ENCODE results near the gene RAB11FIP3.

The RAB11FIP3 gene

DNA sequence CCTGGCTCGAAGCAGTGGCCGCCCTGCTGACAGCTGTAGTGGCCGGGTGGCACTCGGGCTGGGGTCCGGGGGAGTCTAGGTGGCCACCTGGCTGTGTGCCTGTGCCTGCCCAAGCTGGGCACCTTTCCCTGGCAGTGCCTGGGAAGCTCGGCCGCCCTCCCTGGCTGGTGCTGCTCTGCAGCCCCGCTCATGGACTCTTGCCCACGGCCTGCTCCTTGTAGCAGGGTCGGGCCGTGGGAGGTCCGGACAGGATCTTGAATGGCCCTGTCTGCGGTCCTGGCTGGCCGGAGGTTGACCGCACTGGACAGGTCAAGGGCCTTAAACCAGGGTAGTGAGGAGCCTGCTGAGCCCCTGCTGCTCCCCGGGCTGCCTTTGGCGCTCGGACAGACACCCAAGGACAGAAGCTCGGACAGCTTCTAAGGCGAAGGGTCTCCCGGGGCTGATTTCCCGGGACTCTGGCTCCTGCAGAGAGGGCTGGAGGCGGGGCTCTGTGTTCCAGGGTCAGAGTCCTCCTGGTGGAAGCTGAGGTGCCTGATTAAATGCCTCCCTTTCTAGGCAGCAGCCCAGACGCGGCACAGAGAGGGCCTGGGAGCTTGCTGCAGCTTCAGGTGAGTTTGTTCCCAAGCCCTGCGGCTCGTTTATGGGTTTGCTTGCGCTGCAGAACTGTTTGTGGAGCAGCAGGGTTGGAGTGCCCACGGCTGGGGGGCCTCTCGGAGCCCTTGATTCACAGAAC lies 108.1 kb downstream of the RAB11FIP3 start:
- TF ChIP-seq, protein P1, sequence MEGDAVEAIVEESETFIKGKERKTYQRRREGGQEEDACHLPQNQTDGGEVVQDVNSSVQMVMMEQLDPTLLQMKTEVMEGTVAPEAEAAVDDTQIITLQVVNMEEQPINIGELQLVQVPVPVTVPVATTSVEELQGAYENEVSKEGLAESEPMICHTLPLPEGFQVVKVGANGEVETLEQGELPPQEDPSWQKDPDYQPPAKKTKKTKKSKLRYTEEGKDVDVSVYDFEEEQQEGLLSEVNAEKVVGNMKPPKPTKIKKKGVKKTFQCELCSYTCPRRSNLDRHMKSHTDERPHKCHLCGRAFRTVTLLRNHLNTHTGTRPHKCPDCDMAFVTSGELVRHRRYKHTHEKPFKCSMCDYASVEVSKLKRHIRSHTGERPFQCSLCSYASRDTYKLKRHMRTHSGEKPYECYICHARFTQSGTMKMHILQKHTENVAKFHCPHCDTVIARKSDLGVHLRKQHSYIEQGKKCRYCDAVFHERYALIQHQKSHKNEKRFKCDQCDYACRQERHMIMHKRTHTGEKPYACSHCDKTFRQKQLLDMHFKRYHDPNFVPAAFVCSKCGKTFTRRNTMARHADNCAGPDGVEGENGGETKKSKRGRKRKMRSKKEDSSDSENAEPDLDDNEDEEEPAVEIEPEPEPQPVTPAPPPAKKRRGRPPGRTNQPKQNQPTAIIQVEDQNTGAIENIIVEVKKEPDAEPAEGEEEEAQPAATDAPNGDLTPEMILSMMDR (conservative IDR thresholded peaks at IDR 0.05): no peak
- no peak overlapping the region for H3K27ac ChIP-seq

DNA sequence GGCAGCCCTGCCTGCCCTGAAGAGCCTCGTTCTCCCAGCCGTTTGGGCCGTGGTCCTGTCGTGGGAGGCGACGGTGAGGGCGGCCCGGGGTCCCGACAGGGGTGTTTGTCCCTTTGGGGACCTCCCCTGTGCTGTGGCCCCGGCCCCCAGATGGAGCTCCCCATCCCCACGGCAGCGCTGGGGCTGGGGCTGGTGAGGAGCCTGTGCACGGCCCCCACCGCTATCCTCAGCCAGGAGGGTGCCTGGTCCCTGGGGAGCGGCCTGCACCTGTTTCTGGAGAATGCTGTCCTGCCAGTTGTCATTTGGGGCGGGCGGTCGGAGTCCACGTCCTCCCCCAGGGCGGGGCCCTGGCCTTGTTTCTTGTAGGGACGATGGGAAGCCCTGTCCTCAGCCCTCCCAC lies 108.7 kb downstream of the RAB11FIP3 start:
- TF ChIP-seq, protein P1 (conservative IDR thresholded peaks at IDR 0.05): no peak
- no peak overlapping the region for H3K27ac ChIP-seq

DNA sequence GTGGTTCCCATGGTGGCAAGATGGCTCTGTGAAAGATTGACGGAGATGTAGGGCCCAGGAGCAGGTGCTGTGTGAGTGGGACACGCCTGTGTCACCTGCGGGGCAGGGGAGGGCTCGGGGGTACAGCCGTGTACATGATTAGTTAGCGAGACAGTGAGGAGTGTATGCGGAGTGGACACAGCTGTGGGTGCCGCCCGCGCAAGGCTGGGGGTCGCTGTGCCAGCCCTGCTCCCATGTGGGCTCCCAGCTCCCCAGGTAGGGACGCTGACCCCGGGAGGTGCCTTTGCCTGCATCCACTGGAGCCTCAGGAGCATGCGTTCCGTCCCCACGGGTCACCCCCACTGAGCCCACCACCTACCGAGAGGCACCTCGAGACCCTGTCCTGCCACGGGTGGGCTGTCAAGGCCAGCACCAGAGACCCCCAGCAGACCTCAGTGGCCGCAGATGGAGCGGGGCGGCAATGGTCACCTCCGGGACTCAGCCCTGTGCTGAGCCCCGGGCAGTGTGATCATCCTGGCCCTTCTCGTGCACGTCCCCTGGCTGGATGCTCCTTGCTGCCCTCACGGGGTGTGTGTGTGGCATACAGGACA lies 109.5 kb downstream of the RAB11FIP3 start:
- no peak overlapping the region for H3K27ac ChIP-seq
- TF ChIP-seq, protein P1 (conservative IDR thresholded peaks at IDR 0.05): no peak

DNA sequence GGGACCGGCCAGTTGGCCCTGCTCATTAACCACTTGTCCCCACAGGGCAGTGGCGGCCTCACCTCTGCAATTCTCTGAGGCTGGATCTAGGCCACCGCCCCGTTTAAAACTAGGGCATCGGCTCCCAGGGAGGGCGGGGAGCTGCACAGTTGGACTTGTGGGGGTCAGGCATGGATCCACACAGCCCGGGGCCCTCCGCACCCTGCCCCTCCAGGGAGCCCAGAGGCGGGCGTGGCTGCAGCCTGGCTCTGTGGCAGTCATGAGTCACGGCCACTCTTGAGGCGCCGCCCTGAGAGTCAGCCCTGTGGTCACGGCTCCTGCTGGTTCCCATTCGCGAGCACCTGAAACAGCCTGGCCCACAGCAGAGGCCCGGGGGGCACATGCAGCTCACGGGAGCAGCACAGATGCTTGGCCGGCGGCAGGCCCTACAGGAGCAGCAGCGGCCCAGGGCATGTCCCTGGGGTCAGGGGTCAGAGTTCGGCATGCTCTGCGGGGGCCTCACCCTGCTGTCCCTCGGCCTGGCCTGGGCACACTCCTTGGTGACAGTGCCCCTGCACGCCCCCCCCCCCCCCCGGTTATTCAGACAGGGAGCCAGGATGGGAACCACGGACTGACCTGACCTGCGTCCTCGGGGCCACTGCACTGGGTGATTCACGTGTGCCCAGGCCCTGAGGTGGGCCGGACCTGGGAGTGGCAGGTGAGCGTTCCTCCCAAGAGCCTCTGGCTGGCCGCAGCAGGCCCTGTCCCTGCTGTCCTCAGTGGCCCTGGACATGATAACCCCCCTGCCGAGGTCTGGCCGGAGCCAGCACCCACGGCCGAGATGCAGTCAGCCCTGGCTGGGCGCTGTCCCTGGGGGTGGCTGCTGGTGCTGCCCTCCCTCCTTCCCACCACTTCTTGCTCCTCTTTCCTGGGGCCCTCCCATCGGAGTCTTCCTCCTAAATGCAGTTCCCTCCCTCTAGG lies 110.3 kb downstream of the RAB11FIP3 start:
- no peak overlapping the region for H3K27ac ChIP-seq

DNA sequence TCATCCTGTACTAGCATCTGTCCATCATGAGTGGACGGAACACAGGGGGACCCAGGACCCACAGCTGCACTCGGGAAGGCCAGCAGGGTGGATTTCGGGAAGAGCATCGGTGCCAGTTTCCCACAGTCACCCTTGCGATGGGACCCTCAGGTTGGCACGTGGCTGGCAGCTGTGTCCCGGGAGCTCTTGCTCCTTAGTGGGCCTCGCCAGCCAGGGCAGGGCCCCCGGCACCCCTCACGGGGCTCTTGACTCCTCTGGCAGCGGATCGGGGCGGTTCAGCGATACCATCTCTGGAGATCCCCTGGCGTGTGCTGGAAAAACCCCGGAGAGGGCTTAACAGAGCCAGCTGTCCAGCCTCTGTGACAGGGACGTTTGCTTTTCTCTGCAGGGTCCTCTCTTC lies 111.3 kb downstream of the RAB11FIP3 start:
- no peak overlapping the region for H3K27ac ChIP-seq
- TF ChIP-seq, protein P1 (conservative IDR thresholded peaks at IDR 0.05): no peak

More for the DNA sequence above, 110.3 kb downstream of the RAB11FIP3 start:
- TF ChIP-seq, protein P1 (conservative IDR thresholded peaks at IDR 0.05): no peak

DNA sequence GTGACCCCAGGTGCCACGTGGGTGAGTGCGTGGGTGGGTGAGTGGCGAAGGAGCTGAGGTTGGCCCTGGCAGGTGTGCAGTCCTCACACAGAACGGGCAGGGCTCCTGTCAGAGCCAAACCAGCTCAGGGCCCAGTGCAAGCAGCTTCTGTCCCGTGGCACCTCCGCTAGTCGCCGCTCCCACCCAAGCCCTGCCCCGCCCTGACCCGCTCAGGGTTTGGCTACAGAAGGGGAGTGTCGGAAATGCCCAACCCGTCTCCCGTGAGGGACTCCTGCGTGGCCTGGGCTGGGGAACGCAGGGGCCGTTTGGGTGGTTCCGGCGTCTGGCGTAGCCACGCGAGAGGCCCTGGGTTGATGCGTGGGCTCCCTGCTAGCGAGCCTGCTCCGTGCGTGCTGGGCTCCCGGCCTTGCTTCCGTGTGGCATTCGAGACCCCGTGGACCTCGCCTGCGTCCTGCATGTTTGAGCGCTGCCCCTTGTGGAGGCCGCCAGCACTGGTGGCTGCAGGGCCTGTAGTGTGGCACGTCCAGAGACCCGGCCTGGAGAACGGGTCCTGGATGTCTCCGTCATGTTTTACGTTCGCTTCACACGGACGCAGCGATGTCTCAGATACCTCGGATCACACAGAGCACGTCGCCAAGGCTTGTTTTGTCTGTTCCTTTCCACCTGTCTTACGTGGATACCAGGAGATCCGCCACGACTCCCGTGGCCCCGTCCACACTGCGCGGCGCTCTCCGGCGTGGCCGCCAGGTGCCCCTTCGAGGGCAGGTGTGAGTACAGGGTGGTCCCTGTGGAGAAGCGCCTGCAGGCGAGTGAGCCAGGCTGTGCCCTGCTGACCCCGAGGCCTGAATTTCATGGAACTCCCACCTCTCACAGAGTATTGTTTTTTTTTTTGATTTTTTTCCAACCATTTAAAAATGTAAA lies 112.2 kb downstream of the RAB11FIP3 start:
- TF ChIP-seq, protein P1 (conservative IDR thresholded peaks at IDR 0.05): no peak; the same call in 1 of the 2 replicates
- no peak overlapping the region for H3K27ac ChIP-seq

All from VCaP (cell line).